ENCODE data around the gene RNF187.

RNF187 gene

GRCh38 chr1:228487336-228488124, at the start of gene RNF187:
Gene RNF187, plus strand, starts transcription at chr1:228487382.
- DNase-seq (ENCODE audit: low read depth) = peak; percentile 61

GRCh38 chr1:228437424-228437962, 49.7 kb upstream of the RNF187 start:
- no peak for DNase-seq (ENCODE audit: low read depth)

- DNase-seq (ENCODE audit: low read depth) = no peak
These were observed 48.9 kb upstream of the RNF187 start for GRCh38 chr1:228438266-228438665.

GRCh38 chr1:228440761-228441500, 46.3 kb upstream of the RNF187 start:
- DNase-seq (ENCODE audit: low read depth) = no peak

GRCh38 chr1:228443395-228443794, 43.8 kb upstream of the RNF187 start:
- DNase-seq (ENCODE audit: low read depth) = no peak

GRCh38 chr1:228445490-228445842, 41.7 kb upstream of the RNF187 start:
- no peak for DNase-seq (ENCODE audit: low read depth)

- no peak for DNase-seq (ENCODE audit: low read depth)
These were observed 41.1 kb upstream of the RNF187 start for GRCh38 chr1:228445843-228446650.

- DNase-seq (ENCODE audit: low read depth) = no peak
These were observed 40.3 kb upstream of the RNF187 start for GRCh38 chr1:228446852-228447251.

- no peak for DNase-seq (ENCODE audit: low read depth)
These were observed 38.8 kb upstream of the RNF187 start for GRCh38 chr1:228448372-228448771.

GRCh38 chr1:228450200-228450599, 37.0 kb upstream of the RNF187 start:
- no peak for DNase-seq (ENCODE audit: low read depth)

- peak; percentile 51 for DNase-seq (ENCODE audit: low read depth)
These were observed 34.8 kb upstream of the RNF187 start for GRCh38 chr1:228452194-228453021.

- DNase-seq (ENCODE audit: low read depth) = no peak
These were observed 34.1 kb upstream of the RNF187 start for GRCh38 chr1:228453022-228453560.

- DNase-seq (ENCODE audit: low read depth) = no peak
These were observed 33.6 kb upstream of the RNF187 start for GRCh38 chr1:228453614-228454013.

GRCh38 chr1:228454238-228454637, 32.9 kb upstream of the RNF187 start:
- DNase-seq (ENCODE audit: low read depth) = no peak

GRCh38 chr1:228455715-228456114, 31.5 kb upstream of the RNF187 start:
- no peak for DNase-seq (ENCODE audit: low read depth)

- no peak for DNase-seq (ENCODE audit: low read depth)
These were observed 30.7 kb upstream of the RNF187 start for GRCh38 chr1:228456252-228457016.

GRCh38 chr1:228457017-228457395, 30.2 kb upstream of the RNF187 start:
- DNase-seq (ENCODE audit: low read depth) = no peak

GRCh38 chr1:228457396-228458176, 29.6 kb upstream of the RNF187 start:
- DNase-seq (ENCODE audit: low read depth) = peak; percentile 99
